ENCODE results near the gene ARAP1.

The ARAP1 gene

DNA sequence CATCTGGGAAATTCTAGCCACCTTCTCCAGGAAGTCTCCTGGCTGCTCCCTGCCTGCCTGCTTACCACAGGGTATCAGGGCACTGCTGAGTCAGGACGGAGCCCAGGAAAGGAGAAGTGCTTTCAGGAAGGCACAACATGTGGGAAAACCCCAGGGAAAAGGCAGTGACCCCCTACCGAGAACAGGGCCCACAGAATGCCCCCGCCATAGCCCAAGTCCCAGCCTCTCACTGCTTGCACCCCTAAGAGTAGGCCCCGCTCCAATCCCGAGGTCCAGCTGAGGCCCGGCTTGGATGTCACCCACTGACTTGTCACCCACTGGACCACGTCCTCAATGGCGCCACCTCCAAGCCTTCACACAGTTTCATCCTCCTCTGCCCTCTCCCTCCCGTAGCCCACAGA, 34.1 kb downstream of the ARAP1 start:
- peaks cover 77% of the 10 kb centered on the region for H3K36me3 Mint-ChIP-seq

GRCh38 chr11:72716788-72717435, 35.3 kb downstream of the ARAP1 start:
- Mint-ChIP-seq H3K36me3 (peaks cover 82% of the 10 kb centered on the region), H3K9me3 (no peaks in the 10 kb centered on the region), H3K4me1 (peaks cover 73% of the 10 kb centered on the region), H3K4me3 (no peak overlapping the region), H3K27ac (no peak overlapping the region)
- no peak for DNase-seq (ENCODE audit: low spot score in 2 of 2)
- no peak for ATAC-seq

More for the DNA sequence above, 34.1 kb downstream of the ARAP1 start:
- no peak for ATAC-seq
- no peak overlapping the region for H3K4me3 Mint-ChIP-seq
- no peak for DNase-seq (ENCODE audit: low spot score in 2 of 2)
- H3K27ac Mint-ChIP-seq, result peak overlapping the region; percentile 95
- H3K4me1 Mint-ChIP-seq, result peaks cover 70% of the 10 kb centered on the region
- H3K9me3 Mint-ChIP-seq, result no peaks in the 10 kb centered on the region

GRCh38 chr11:72716290-72716689, 35.9 kb downstream of the ARAP1 start:
- peaks cover 67% of the 10 kb centered on the region for H3K4me1 Mint-ChIP-seq
- ATAC-seq (no peak), DNase-seq (ENCODE audit: low spot score in 2 of 2) (no peak)
- no peaks in the 10 kb centered on the region for H3K9me3 Mint-ChIP-seq
- peak overlapping the region; percentile 85 for H3K27ac Mint-ChIP-seq
- H3K4me3 Mint-ChIP-seq, result no peak overlapping the region
- peaks cover 82% of the 10 kb centered on the region for H3K36me3 Mint-ChIP-seq

GRCh38 chr11:72712841-72713240, 39.4 kb downstream of the ARAP1 start:
- Mint-ChIP-seq H3K4me3 (no peak overlapping the region), H3K36me3 (peaks cover 86% of the 10 kb centered on the region), H3K4me1 (peaks cover 55% of the 10 kb centered on the region), H3K27ac (no peak overlapping the region), H3K9me3 (no peaks in the 10 kb centered on the region)
- DNase-seq (ENCODE audit: low spot score in 2 of 2) (no peak), ATAC-seq (no peak)

GRCh38 chr11:72712168-72712751, 39.9 kb downstream of the ARAP1 start:
- DNase-seq (ENCODE audit: low spot score in 2 of 2) (no peak), ATAC-seq (no peak)
- H3K9me3 Mint-ChIP-seq, result no peaks in the 10 kb centered on the region
- no peak overlapping the region for H3K4me3 Mint-ChIP-seq
- no peak overlapping the region for H3K27ac Mint-ChIP-seq
- H3K4me1 Mint-ChIP-seq, result peaks cover 61% of the 10 kb centered on the region
- peaks cover 92% of the 10 kb centered on the region for H3K36me3 Mint-ChIP-seq

- Mint-ChIP-seq H3K4me3 (no peak overlapping the region), H3K9me3 (no peaks in the 10 kb centered on the region), H3K36me3 (peaks cover 100% of the 10 kb centered on the region), H3K4me1 (peaks cover 60% of the 10 kb centered on the region), H3K27ac (peak overlapping the region; percentile 83)
- ATAC-seq (no peak), DNase-seq (ENCODE audit: low spot score in 2 of 2) (no peak)
These were observed 41.1 kb downstream of the ARAP1 start for GRCh38 chr11:72711141-72711540.

GRCh38 chr11:72710278-72710677, 41.9 kb downstream of the ARAP1 start:
- no peak for DNase-seq (ENCODE audit: low spot score in 2 of 2)
- H3K4me1 Mint-ChIP-seq, result peaks cover 52% of the 10 kb centered on the region
- H3K36me3 Mint-ChIP-seq, result peaks cover 100% of the 10 kb centered on the region
- no peaks in the 10 kb centered on the region for H3K9me3 Mint-ChIP-seq
- no peak overlapping the region for H3K4me3 Mint-ChIP-seq
- no peak for ATAC-seq
- H3K27ac Mint-ChIP-seq, result peak overlapping the region; percentile 83

GRCh38 chr11:72709478-72710238, 42.5 kb downstream of the ARAP1 start:
- no peaks in the 10 kb centered on the region for H3K9me3 Mint-ChIP-seq
- DNase-seq (ENCODE audit: low spot score in 2 of 2) (no peak), ATAC-seq (no peak)
- peaks cover 100% of the 10 kb centered on the region for H3K36me3 Mint-ChIP-seq
- H3K4me3 Mint-ChIP-seq, result no peak overlapping the region
- peaks cover 47% of the 10 kb centered on the region for H3K4me1 Mint-ChIP-seq
- peak overlapping the region; percentile 23 for H3K27ac Mint-ChIP-seq

DNA sequence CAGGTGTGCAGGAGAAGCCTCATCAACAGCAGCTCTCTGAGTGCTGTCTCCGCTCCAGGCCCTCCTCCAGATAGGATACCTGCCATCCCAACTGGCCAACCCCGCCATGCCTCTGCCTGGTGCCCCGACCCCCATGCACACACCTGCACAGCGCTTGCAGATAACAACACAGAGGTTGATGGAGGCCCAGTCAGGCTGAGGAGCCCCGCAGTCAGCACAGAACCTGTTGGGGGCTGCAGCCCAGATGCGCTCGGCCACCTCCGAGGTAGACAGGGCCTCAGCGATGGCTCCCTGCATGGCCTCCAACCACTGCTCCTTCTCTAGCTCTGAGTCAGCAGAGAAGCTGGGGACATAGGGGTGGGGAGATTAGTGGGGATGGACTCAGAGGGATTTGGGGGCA, 45.2 kb downstream of the ARAP1 start:
- H3K27ac Mint-ChIP-seq, result peak overlapping the region; percentile 89
- H3K4me3 Mint-ChIP-seq, result no peak overlapping the region
- no peak for DNase-seq (ENCODE audit: low spot score in 2 of 2)
- H3K4me1 Mint-ChIP-seq, result peaks cover 28% of the 10 kb centered on the region
- no peak for ATAC-seq
- no peaks in the 10 kb centered on the region for H3K9me3 Mint-ChIP-seq
- peaks cover 86% of the 10 kb centered on the region for H3K36me3 Mint-ChIP-seq

DNA sequence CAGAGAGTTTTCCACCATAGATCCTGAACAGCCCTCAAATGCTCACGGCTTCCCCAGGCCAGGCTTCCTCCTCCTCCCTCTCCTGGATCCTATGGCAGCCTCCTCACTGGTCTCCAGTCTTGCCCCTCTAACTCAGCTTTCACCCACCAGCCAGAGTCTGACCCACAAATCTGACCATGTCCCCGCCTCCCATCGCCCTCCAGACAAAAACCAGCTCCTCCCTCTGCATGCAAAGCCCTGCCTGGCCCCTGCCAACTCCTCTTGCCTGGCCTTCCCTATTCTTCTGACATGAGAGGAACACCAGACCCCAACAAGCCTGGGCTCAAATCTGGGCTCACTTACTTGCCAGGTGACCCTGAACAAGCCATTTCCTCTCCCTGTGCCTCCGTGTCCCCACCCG, 45.6 kb downstream of the ARAP1 start:
- Mint-ChIP-seq H3K4me1 (peaks cover 28% of the 10 kb centered on the region), H3K9me3 (no peaks in the 10 kb centered on the region), H3K36me3 (peaks cover 86% of the 10 kb centered on the region), H3K27ac (peak overlapping the region; percentile 89), H3K4me3 (no peak overlapping the region)
- ATAC-seq (no peak), DNase-seq (ENCODE audit: low spot score in 2 of 2) (no peak)

GRCh38 chr11:72705442-72706365, 46.5 kb downstream of the ARAP1 start:
- DNase-seq (ENCODE audit: low spot score in 2 of 2), result no peak
- Mint-ChIP-seq H3K27ac (peak overlapping the region; percentile 89), H3K4me3 (no peak overlapping the region), H3K4me1 (peaks cover 28% of the 10 kb centered on the region), H3K9me3 (no peaks in the 10 kb centered on the region), H3K36me3 (peaks cover 86% of the 10 kb centered on the region)
- no peak for ATAC-seq

DNA sequence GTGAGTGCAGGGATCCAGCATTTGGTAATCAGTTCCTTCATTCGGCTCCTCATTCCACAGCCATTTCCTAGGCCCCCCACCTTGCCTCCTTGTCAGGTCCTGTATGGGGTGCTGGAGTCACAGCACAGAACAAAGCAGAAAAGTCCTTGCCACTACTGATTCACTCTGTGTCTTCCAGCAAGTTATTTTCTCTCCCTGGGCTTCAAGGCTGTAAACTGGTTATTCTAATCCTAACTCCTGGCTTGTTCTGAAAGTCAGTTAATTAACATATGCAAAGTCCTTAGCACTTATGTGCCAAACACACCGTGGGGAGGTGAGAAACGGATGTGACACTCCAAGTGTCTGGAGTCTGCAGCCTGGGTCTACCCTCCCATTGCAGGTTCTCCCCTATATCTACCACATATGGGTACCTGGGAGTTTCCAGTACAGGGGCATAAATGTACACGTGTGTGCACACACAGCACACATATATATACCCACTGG, 47.4 kb downstream of the ARAP1 start:
- Mint-ChIP-seq H3K36me3 (peaks cover 86% of the 10 kb centered on the region), H3K4me1 (peaks cover 29% of the 10 kb centered on the region), H3K4me3 (no peak overlapping the region), H3K9me3 (no peaks in the 10 kb centered on the region), H3K27ac (peak overlapping the region; percentile 62)
- ATAC-seq (no peak), DNase-seq (ENCODE audit: low spot score in 2 of 2) (no peak)

DNA sequence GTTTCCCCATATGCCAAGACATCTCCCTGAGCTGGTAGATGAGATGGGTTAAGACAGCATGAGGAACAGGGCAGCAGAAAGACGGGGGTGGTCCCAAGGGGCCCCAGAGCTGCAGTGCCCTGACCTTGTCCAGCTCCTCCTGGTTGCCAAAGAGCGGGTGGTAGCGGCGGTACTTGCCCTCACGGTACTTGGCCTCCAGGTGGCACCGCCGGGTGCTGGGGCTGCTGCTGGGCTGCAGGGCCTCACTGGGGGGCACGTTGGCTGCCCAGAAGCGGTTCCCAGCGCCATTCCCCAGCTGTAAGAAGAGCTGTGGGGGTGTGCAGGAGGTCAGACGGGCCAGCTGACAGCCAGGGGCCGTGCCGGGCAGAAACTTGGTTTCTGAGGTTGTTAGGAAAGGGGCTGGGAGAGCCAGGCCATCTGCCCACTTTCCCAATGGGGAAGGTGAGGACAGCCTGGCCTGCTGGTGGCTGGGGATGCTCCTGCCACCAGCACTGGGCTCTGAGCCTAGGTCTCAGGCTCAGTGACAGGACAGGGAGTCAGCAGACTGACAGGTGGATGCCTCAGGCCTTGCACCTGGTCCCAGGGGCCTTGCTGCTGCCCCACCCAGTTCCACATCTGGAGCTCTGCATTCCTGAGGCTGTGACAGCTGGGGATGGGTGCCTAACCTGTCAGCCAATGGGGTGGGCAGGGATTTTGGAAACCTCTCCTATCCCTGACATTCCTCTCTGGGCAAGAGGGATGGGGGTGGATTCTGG, 48.0 kb downstream of the ARAP1 start:
- Mint-ChIP-seq H3K4me1 (peaks cover 29% of the 10 kb centered on the region), H3K27ac (peak overlapping the region; percentile 62), H3K36me3 (peaks cover 86% of the 10 kb centered on the region), H3K9me3 (no peaks in the 10 kb centered on the region), H3K4me3 (no peak overlapping the region)
- ATAC-seq (no peak), DNase-seq (ENCODE audit: low spot score in 2 of 2) (no peak)

DNA sequence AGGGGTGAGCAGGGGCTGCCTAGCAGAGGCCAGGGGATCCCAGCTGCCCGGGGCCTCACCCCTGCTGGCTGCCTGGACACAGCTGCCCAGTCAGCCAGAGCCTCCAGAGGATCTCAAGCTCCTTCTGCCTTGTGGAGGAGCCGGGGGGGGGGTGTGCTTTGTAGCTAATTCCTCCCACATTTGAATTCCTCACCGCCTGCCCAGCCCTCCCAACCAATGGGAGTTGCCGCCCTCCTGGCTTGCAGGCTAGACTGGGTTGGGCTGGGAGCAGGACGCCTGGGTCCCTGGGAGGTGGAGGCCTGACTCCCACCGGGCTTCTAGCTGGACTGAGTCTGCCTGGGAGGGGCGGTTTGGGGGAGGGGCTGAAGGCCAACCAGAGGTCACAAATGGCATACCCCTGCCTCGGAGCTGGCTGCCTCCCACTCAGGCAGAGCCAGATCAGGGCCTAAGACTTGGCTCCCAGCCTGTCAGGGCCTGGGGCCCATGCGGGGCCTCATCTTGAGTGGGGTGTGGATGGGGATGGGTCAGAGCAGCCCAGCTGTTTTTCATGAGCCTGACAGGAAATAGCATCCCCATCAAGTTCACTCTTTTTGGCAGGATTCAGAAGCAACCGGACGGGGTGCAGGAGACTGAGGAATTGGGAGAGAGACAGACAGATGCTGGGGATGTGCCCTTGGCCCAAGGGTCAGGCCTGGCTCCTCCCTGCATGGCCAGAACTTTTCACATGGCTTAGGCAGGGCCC, 48.8 kb downstream of the ARAP1 start:
- H3K9me3 Mint-ChIP-seq, result no peaks in the 10 kb centered on the region
- H3K4me3 Mint-ChIP-seq, result no peak overlapping the region
- no peak for ATAC-seq
- DNase-seq (ENCODE audit: low spot score in 2 of 2), result no peak
- peaks cover 29% of the 10 kb centered on the region for H3K4me1 Mint-ChIP-seq
- H3K36me3 Mint-ChIP-seq, result peaks cover 86% of the 10 kb centered on the region
- H3K27ac Mint-ChIP-seq, result peak overlapping the region; percentile 65
